Measurements from ENCODE around the gene COL4A2.

COL4A2 gene

GRCh38 chr13:110351636-110352420 is 44.7 kb downstream of the COL4A2 start:
- no peak for DNase-seq (ENCODE audit: extremely low read depth in 1 of 2, low read depth in 1 of 2)

- no peak for DNase-seq (ENCODE audit: extremely low read depth in 1 of 2, low read depth in 1 of 2)
These were observed 45.7 kb downstream of the COL4A2 start for GRCh38 chr13:110352735-110353134.

GRCh38 chr13:110353339-110353977 is 46.4 kb downstream of the COL4A2 start:
- DNase-seq (ENCODE audit: extremely low read depth in 1 of 2, low read depth in 1 of 2), result no peak

GRCh38 chr13:110354123-110354627 is 47.1 kb downstream of the COL4A2 start:
- DNase-seq (ENCODE audit: extremely low read depth in 1 of 2, low read depth in 1 of 2), result no peak

- DNase-seq (ENCODE audit: extremely low read depth in 1 of 2, low read depth in 1 of 2), result no peak
These were observed 47.8 kb downstream of the COL4A2 start for GRCh38 chr13:110354715-110355473.

GRCh38 chr13:110356362-110356761 is 49.3 kb downstream of the COL4A2 start:
- no peak for DNase-seq (ENCODE audit: extremely low read depth in 1 of 2, low read depth in 1 of 2)

GRCh38 chr13:110358381-110358780 is 51.3 kb downstream of the COL4A2 start:
- DNase-seq (ENCODE audit: extremely low read depth in 1 of 2, low read depth in 1 of 2), result no peak

- no peak for DNase-seq (ENCODE audit: extremely low read depth in 1 of 2, low read depth in 1 of 2)
These were observed 52.8 kb downstream of the COL4A2 start for GRCh38 chr13:110359840-110360301.

GRCh38 chr13:110360598-110360997 is 53.5 kb downstream of the COL4A2 start:
- no peak for DNase-seq (ENCODE audit: extremely low read depth in 1 of 2, low read depth in 1 of 2)

- DNase-seq (ENCODE audit: extremely low read depth in 1 of 2, low read depth in 1 of 2), result no peak
These were observed 54.4 kb downstream of the COL4A2 start for GRCh38 chr13:110361365-110361911.

- DNase-seq (ENCODE audit: extremely low read depth in 1 of 2, low read depth in 1 of 2), result no peak
These were observed 55.9 kb downstream of the COL4A2 start for GRCh38 chr13:110363010-110363409.

- no peak for DNase-seq (ENCODE audit: extremely low read depth in 1 of 2, low read depth in 1 of 2)
These were observed 57.0 kb downstream of the COL4A2 start for GRCh38 chr13:110364081-110364480.

- DNase-seq (ENCODE audit: extremely low read depth in 1 of 2, low read depth in 1 of 2), result no peak
These were observed 58.8 kb downstream of the COL4A2 start for GRCh38 chr13:110365876-110366275.

GRCh38 chr13:110366733-110367132 is 59.6 kb downstream of the COL4A2 start:
- no peak for DNase-seq (ENCODE audit: extremely low read depth in 1 of 2, low read depth in 1 of 2)

- no peak for DNase-seq (ENCODE audit: extremely low read depth in 1 of 2, low read depth in 1 of 2)
These were observed 60.5 kb downstream of the COL4A2 start for GRCh38 chr13:110367620-110368019.

GRCh38 chr13:110368408-110368807 is 61.3 kb downstream of the COL4A2 start:
- DNase-seq (ENCODE audit: extremely low read depth in 1 of 2, low read depth in 1 of 2), result no peak

GRCh38 chr13:110369400-110369799 is 62.3 kb downstream of the COL4A2 start:
- DNase-seq (ENCODE audit: extremely low read depth in 1 of 2, low read depth in 1 of 2), result no peak

- no peak for DNase-seq (ENCODE audit: extremely low read depth in 1 of 2, low read depth in 1 of 2)
These were observed 64.7 kb downstream of the COL4A2 start for GRCh38 chr13:110371550-110372465.

- DNase-seq (ENCODE audit: extremely low read depth in 1 of 2, low read depth in 1 of 2), result no peak
These were observed 65.6 kb downstream of the COL4A2 start for GRCh38 chr13:110372676-110373075.

- no peak for DNase-seq (ENCODE audit: extremely low read depth in 1 of 2, low read depth in 1 of 2)
These were observed 66.5 kb downstream of the COL4A2 start for GRCh38 chr13:110373617-110374016.

All from stimulated activated CD8-positive, alpha-beta memory T cell treated with anti-CD3 and anti-CD28 coated beads, Interleukin-7, amount 100 ng/mL, for 48 hours (primary cell).